ENCODE results near the gene CYP11A1.

CYP11A1 gene

GRCh38 chr15:74297887-74298286 lies 69.6 kb downstream of the CYP11A1 start:
- no peaks in the 10 kb centered on the region for H3K9me3 ChIP-seq
- DNase-seq: no peak
- H3K27me3 ChIP-seq: no peaks in the 10 kb centered on the region
- TF ChIP-seq CTCF (IDR thresholded peaks at IDR 0.05; ENCODE audit: low read depth, low read length): no peak
- H3K4me1 ChIP-seq: peaks cover 51% of the 10 kb centered on the region
- no peak overlapping the region for H3K4me3 ChIP-seq (ENCODE audit: low read depth, low read length)
- peaks cover 16% of the 10 kb centered on the region for H3K36me3 ChIP-seq

- Histone ChIP-seq H3K4me3 (ENCODE audit: low read depth, low read length) (no peak overlapping the region), H3K9me3 (no peaks in the 10 kb centered on the region), H3K27me3 (no peaks in the 10 kb centered on the region), H3K4me1 (peaks cover 49% of the 10 kb centered on the region), H3K36me3 (peaks cover 16% of the 10 kb centered on the region)
- DNase-seq: no peak
- 0 out of 2 replicates have a peak, but pooled peaks have one; percentile 21 for TF ChIP-seq CTCF (IDR thresholded peaks at IDR 0.05; ENCODE audit: low read depth, low read length)
These were observed 71.6 kb downstream of the CYP11A1 start for GRCh38 chr15:74295800-74296199.

GRCh38 chr15:74294010-74294409 lies 73.4 kb downstream of the CYP11A1 start:
- H3K4me3 ChIP-seq (ENCODE audit: low read depth, low read length): no peak overlapping the region
- no peak for TF ChIP-seq CTCF (IDR thresholded peaks at IDR 0.05; ENCODE audit: low read depth, low read length)
- peaks cover 67% of the 10 kb centered on the region for H3K4me1 ChIP-seq
- no peaks in the 10 kb centered on the region for H3K9me3 ChIP-seq
- no peaks in the 10 kb centered on the region for H3K27me3 ChIP-seq
- H3K36me3 ChIP-seq: peaks cover 9% of the 10 kb centered on the region
- peak; percentile 52 for DNase-seq

GRCh38 chr15:74293021-74293810 lies 74.2 kb downstream of the CYP11A1 start:
- no peak for TF ChIP-seq CTCF (IDR thresholded peaks at IDR 0.05; ENCODE audit: low read depth, low read length)
- H3K36me3 ChIP-seq: peaks cover 9% of the 10 kb centered on the region
- peaks cover 74% of the 10 kb centered on the region for H3K4me1 ChIP-seq
- DNase-seq: peak; percentile 87
- no peak overlapping the region for H3K4me3 ChIP-seq (ENCODE audit: low read depth, low read length)
- H3K9me3 ChIP-seq: no peaks in the 10 kb centered on the region
- H3K27me3 ChIP-seq: no peaks in the 10 kb centered on the region

- peak; percentile 99 for DNase-seq
- H3K4me3 ChIP-seq (ENCODE audit: low read depth, low read length): peak overlapping the region; percentile 3; the same call in 1 of the 2 replicates
- H3K9me3 ChIP-seq: no peaks in the 10 kb centered on the region
- no peaks in the 10 kb centered on the region for H3K27me3 ChIP-seq
- peaks cover 59% of the 10 kb centered on the region for H3K4me1 ChIP-seq
- H3K36me3 ChIP-seq: peaks cover 6% of the 10 kb centered on the region
- no peak for TF ChIP-seq CTCF (IDR thresholded peaks at IDR 0.05; ENCODE audit: low read depth, low read length)
These were observed 76.1 kb downstream of the CYP11A1 start for GRCh38 chr15:74291101-74292071.

Measured in BE2C (cell line).